Measurements from ENCODE around the gene NOXO1.
"Not testable (repeated sequence)": the region's sequence is repeated elsewhere in the genome, so short reads cannot be mapped to it uniquely, and the experiment has no call there.

The NOXO1 gene

DNA sequence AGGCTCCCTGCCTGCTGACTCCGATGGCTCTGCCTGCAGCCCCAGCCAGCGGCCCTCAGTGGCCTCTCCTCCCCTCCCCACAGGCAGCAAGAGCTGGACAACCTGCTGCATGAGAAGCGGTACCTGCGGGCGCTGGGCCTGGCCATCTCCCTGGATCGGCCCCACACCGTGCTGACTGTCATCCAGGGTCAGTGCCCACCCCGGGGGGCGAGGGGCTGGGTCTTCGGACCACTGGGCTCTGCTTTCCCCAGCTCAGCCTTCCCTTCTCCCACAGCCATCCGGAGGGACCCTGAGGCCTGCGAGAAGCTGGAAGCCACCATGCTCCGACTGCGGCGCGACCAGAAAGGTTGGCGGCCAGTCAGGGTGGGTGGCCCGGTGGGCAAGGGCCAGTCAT is 3.4 kb downstream of the NOXO1 start:
- no peak for DNase-seq

GRCh38 chr16:1976951-1977874 is 4.1 kb downstream of the NOXO1 start:
- DNase-seq, result no peak

GRCh38 chr16:1976216-1976520 is 5.1 kb downstream of the NOXO1 start:
- DNase-seq, result no peak

DNA sequence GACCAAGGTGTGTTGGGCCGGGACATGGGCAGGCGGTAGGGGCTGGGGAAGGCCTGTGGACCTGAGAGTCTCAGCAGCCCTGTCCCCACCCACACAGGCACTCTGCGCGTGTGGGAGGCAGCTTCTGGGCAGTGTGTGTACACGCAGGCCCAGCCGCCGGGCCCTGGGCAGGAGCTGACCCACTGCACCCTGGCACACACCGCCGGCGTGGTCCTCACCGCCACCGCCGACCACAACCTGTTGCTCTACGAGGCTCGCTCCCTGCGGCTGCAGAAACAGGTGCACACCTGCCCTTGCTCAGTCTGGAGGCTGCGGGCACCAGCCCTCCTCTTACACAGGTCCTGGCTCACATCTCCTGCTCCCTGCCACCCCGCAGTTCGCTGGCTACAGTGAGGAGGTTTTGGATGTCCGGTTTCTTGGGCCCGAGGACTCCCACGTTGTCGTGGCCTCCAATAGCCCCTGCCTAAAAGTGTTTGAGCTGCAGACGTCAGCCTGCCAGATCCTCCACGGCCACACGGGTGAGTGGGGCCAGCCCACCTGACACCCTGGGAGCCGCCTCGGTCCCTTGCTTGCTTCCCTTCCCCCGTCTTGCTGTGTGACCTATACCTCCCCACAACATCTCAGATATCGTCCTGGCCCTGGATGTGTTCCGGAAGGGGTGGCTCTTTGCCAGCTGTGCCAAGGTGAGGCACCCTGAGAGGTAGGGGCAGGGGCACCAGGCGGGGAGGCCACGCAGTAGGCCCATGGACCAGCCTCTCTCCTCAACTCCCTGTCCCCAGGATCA is 5.6 kb downstream of the NOXO1 start:
- no peak for DNase-seq

DNA sequence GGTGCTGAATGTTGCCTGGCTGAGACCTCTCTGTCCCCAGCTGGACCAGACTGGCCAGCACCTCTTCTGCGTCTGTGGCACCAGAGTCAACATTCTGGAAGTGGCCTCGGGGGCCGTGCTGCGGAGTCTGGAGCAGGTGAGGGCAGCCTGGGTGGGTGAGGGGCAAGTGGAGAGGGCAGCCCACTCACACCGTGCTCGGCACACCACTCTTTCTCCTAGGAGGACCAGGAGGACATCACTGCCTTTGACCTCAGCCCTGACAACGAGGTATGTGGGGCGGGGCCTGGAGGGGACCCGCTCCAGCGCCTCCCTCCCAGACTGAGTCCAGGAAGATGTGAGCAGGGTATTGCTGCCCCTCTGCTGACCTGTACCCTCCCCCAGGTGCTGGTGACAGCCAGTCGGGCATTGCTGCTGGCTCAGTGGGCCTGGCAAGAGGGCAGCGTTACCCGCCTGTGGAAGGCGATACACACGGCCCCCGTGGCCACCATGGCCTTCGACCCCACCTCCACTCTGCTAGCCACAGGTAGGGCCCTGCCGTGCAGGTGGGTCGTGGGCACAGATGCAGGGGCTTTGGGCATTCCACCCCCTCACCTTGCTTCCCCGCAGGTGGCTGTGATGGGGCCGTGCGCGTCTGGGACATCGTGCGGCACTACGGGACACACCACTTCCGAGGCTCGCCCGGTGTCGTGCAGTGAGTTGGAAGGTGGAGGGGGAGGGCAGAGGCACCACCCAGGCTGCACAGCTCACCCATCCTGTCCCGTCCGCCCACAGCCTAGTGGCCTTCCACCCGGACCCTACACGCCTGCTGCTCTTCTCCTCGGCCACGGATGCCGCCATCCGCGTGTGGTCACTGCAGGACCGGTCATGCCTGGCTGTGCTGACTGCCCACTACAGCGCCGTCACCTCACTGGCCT is 6.9 kb downstream of the NOXO1 start:
- no peak for DNase-seq

DNA sequence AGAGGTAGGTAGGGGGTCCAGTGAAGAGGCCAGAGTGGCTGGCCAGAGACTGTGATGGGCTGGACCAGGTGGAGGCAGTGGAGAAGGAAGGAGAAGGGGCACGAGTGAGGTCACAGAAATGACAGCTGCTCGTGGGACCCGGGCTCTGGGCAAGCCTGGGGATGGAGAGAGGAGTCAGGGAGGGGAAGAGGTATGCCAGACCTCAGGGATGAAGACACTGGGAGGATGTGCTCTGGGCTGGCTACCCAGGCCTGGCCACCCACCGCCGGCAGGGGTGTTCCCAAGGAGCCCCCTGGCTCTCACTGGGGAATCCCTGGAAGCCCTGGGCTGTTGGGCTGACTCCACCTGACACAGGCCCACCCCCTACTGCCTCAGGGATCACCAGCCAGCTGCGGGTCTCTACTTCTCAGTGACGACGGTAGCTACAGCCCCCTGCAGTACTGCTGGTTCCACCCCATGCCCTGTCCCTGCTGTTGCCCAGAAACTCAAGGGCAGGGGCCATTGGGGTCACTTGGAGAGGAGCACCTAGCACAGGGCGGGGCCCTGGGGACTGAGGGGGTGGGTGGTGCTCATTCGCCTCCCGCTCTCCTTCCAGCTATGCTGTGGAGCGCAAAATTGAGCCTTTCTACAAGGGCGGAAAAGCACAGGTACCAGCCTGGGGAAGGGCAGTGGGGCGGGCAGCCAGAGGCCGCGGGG is 7.7 kb downstream of the NOXO1 start:
- DNase-seq, result no peak

DNA sequence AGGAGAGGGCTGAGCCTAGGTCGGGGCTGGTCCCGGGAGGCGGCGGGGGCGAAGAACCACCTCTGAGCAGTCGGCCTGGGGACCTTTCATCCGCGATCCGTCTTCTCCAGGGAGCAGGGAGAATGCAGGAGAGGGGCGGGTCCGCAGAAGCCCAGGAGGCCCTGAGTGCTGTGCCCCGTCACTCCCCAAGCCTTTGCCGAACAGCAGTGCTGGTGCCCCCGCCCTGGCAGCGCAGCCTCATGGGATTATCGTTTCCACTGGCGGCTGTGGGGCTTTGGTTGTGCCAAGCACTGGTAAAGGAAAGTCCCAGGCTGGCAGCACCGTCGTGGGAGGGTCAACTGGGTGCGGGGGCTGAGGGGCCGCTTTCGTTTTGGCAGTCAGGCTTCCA is 8.8 kb downstream of the NOXO1 start:
- DNase-seq, result no peak

GRCh38 chr16:1971796-1972489 is 9.3 kb downstream of the NOXO1 start, which contains the start of gene TBL3:
TBL3 (plus strand) TSS chr16:1972053; CDS start chr16:1972165, 112 bp downstream.
- peak; percentile 60 for DNase-seq

DNA sequence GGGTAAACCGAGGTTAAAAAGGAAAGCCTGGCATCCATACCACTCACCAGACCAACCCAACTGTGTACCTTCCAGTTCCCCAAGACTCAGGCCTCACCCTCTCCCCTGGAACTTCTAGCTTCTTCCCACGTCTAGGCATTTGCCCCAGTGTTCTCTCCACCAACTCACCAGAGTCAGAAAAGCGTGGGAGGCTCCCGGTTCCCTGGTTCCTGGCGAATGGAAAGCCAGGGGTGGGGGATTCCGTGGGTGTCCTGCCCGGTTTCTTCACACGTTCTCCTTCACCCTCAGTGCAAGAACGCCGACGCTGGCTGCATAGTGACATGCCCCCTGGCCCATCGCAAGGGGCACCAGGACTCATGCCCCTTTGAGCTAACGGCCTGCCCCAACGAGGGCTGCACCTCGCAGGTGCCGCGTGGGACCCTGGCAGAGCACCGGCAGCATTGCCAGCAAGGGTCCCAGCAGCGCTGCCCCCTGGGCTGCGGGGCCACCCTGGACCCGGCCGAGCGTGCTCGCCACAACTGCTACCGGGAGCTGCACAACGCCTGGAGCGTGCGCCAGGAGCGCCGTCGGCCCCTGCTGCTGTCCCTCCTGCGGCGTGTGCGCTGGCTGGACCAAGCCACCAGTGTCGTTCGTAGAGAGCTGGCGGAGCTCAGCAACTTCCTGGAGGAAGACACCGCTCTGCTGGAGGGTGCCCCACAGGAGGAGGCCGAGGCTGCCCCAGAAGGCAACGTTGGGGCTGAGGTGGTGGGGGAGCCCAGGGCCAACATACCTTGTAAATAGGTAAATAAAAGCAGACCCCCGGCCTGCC is 12.9 kb downstream of the NOXO1 start:
- no peak for DNase-seq

- no peak for DNase-seq
Measured at GRCh38 chr16:1966460-1966859, 14.8 kb downstream of the NOXO1 start, which contains the start of gene RNF151. RNF151 (plus strand) TSS chr16:1966856; CDS start chr16:1966882, 26 bp downstream.

GRCh38 chr16:1965396-1966001 is 15.8 kb downstream of the NOXO1 start:
- no peak for DNase-seq

DNA sequence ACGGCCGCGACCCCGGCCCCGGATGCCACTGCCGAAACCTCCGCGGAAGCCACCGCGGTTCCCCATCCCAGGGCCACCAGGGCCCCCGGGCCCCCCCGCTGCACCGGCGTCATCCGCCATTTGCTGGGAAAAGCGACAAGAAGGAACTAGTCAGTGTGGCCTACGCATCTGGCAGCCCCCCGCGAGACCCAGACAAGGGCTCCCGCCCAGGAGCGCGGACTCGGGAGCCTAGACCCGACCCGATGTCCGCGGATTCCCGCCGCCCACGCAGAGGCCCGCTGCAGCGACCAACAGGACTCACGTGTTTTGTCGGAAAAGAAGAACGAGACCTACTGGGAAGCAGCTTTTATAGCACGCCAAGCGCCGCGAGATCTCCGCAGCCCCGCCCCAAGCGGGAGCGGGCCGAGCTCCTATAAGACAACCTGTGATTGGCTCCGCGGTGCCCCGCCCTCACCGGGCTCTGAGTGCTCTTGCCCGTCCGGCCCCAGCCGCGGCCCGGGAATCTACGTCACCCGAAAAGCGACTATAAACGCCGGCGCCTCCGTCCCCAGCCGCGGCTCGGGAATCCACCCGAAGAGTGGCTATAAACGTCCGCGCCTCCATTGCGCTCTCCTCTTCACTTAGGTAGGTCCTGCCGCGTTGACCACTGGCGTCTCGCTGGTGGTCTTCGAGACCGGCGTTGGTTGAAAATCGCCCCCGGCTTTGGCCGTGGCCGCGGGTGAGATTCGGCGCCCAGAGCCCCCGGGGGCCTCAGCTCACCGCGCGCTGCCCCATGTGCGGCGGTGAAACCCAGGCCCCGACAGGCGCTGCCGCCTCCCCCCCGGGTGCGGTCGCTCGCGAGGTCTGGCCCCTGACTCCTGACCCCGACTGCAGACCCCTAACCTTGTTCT is 16.5 kb downstream of the NOXO1 start, which contains the start of gene RPS2:
Gene RPS2 (minus strand): TSS at position 321 of the 890 bp plus-strand sequence. CDS start 201 bp downstream, at position 120.
- DNase-seq, result peak; percentile 92

DNA sequence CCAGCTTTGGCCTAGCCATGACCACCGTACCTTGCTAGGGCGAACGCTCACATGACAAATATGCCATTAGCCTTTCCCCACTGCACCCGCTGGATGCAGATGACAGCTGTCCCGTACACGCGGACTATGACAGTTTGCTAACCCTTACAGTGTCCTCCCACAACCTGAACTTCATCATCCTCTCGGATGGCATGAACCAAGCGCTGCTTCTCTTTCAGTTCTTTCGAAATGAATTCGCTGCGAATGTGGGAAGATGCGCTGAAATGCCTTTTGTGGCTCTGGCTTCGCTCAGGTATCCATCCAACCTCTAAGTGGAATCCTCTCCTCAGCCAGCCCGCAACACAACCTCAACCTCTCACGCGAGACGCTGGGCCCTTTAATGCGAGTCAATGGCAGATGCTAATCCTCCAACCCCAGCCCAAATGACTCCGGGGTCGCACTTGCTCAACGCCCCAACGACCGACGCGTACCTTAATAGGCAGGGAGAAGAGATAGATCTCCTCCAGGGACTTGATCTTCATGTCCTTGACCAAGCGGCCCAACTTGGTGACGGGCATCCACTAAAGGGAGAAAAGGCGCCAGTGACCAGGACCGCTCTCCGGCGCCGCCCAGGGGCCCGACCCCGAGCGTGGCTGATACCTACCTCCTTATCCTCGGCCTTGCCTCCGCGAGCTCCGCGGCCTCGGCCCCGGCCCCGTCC is 17.3 kb downstream of the NOXO1 start:
- no peak for DNase-seq

DNA sequence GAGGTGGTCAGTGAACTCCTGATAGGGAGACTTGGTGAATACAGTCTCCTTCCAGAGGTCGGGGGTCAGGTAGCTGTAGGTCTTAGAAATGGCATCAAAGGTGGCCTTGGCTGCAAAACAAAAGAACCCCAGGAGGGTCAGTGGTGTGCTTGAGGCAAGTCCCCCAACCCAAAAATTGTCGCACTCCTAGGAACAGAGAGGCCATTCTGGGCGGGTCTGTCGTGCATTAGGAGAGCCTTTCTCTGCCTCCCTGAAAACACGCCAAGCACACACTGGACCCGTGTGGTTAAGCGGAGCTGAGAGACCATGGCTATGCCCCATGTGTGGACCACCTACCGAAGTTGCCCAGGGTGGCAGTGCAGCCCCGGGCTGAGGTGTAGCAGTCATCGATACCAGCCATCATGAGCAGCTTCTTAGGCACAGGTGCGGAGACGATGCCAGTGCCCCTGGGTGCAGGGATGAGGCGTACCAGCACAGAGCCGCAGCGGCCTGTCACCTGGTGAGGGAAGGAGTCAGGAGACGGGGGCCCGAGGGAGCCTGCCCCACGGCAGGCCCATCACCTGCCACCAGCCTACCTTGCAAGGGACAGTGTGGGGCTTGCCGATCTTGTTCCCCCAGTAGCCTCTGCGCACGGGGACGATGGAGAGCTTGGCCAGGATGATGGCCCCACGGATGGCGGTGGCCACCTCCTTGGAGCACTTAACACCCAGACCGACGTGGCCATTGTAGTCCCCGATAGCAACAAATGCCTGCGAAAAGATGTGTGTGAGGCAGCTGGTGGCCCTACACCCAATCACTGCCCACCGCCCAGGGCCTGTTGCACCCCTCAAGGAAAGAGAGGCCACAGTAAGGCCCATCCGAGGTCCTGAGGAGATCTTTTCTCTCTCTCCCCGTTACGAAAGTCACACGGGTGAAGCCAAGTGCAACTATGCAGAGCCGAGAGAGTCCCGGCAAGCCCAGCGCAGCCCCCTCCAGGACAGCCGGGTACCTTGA is 18.8 kb downstream of the NOXO1 start:
- not testable (repeated sequence) for DNase-seq

- DNase-seq, result no peak
Measured at GRCh38 chr16:1961651-1962067, 19.6 kb downstream of the NOXO1 start.

GRCh38 chr16:1960665-1961630 is 20.3 kb downstream of the NOXO1 start:
- no peak for DNase-seq
